Sciatic nerve (tissue), 2 donors: ENCODE measurements around the gene TREH. TPM values are rescaled to one million over a fixed set of nuclear protein-coding genes. Genes with fewer than 3 reads are reported as not detected.
"Not testable (repeated sequence)": the region's sequence is repeated elsewhere in the genome, so short reads cannot be mapped to it uniquely, and the experiment has no call there.

Experiments
- ATAC-seq: fragments of 200-7000 bp; cut with Tn5 transposase; one replicate; pipeline ENCODE4 v1.9.1; 2020; ENCODE audit warnings: mild to moderate bottlenecking, moderate library complexity
- DNase-seq: peaks from one replicate; pipeline ENCODE4 v3.0.0-alpha.2; 2020; ENCODE audit warnings: low spot score
- intact Hi-C: fragments of 100-400 bp; cut with DNase I; formaldehyde crosslinking; loops from one replicate; pipeline ENCODE4 v1.14.2; 2022
- total RNA-seq: library from RNA; stranded (reverse); fragmentation: NEBNext Ultra II Directional; extraction: Animal tissue kit (Norgen Biotek cat#: 25700); gene quantifications from one replicate; pipeline ENCODE4 v1.2.1, GENCODE V29; 2021
- donor health status: DM: no; HTN: no; CAD: no.
- donor health status: DM: no; HTN: no; CAD: no.

TREH gene
- total RNA-seq, 1 donor from 2014 or later: not detected

GRCh38 chr11:118703563-118704106, 24.2 kb upstream of the TREH start:
- intact Hi-C loops: loop anchor here (10.0 kb wide), 1 partner anchor 201 kb away; no protein-coding TSS in a partner anchor
- DNase-seq: no peak
- ATAC-seq: peak; percentile 38

- DNase-seq (no peak), ATAC-seq (no peak)
- intact Hi-C loops: loop anchor here (10.0 kb wide), 2 partner anchors 205 to 255 kb away; partner anchors contain the start of gene UPK2
Observed at GRCh38 chr11:118699506-118700220, 20.2 kb upstream of the TREH start.

GRCh38 chr11:118697346-118697745, 17.9 kb upstream of the TREH start:
- intact Hi-C loops: loop anchor here (10.0 kb wide), 1 partner anchor 257 kb away; the partner anchor contains the start of gene UPK2
- no peak for DNase-seq
- ATAC-seq: no peak

- ATAC-seq (no peak), DNase-seq (no peak)
- intact Hi-C loops: loop anchor here (10.0 kb wide), 1 partner anchor 258 kb away; the partner anchor contains the start of gene UPK2
Observed at GRCh38 chr11:118696673-118697226, 17.3 kb upstream of the TREH start.

GRCh38 chr11:118694771-118695170, 15.3 kb upstream of the TREH start:
- ATAC-seq (no peak), DNase-seq (no peak)
- intact Hi-C loops: loop anchor here (10.0 kb wide), 1 partner anchor 260 kb away; the partner anchor contains the start of gene UPK2

GRCh38 chr11:118694185-118694584, 14.7 kb upstream of the TREH start:
- ATAC-seq: no peak
- intact Hi-C loops: loop anchor here (10.0 kb wide), 1 partner anchor 261 kb away; the partner anchor contains the start of gene UPK2
- DNase-seq: no peak

- intact Hi-C loops: loop anchor here (10.0 kb wide), 1 partner anchor 263 kb away; the partner anchor contains the start of gene UPK2
- DNase-seq (no peak), ATAC-seq (no peak)
Observed at GRCh38 chr11:118691926-118692830, 12.7 kb upstream of the TREH start.

GRCh38 chr11:118690553-118691304, 11.3 kb upstream of the TREH start:
- DNase-seq (no peak), ATAC-seq (no peak)
- intact Hi-C loops: loop anchor here (10.0 kb wide), 1 partner anchor 264 kb away; the partner anchor contains the start of gene UPK2

GRCh38 chr11:118689852-118690552, 10.6 kb upstream of the TREH start:
- DNase-seq (peak; percentile 98), ATAC-seq (peak; percentile 95)
- intact Hi-C loops: loop anchor here (10.0 kb wide), 1 partner anchor 265 kb away; the partner anchor contains the start of gene UPK2

GRCh38 chr11:118689503-118689851, 10.0 kb upstream of the TREH start:
- ATAC-seq (peak; percentile 40), DNase-seq (no peak)
- intact Hi-C loops: no loop called here

GRCh38 chr11:118688851-118689502, 9.5 kb upstream of the TREH start:
- ATAC-seq (no peak), DNase-seq (no peak)
- intact Hi-C loops: no loop called here

- ATAC-seq, intact Hi-C loops, DNase-seq: not testable (repeated sequence)
Observed at GRCh38 chr11:118688339-118688738, 8.9 kb upstream of the TREH start.

GRCh38 chr11:118687906-118688305, 8.5 kb upstream of the TREH start:
- intact Hi-C loops: no loop called here
- ATAC-seq (no peak), DNase-seq (no peak)

GRCh38 chr11:118684187-118684586, 4.7 kb upstream of the TREH start:
- intact Hi-C loops: no loop called here
- DNase-seq (no peak), ATAC-seq (no peak)

GRCh38 chr11:118682939-118683338, 3.5 kb upstream of the TREH start:
- intact Hi-C loops, ATAC-seq, DNase-seq: not testable (repeated sequence)

- no peak for ATAC-seq
- intact Hi-C loops: no loop called here
- DNase-seq: no peak
Observed at GRCh38 chr11:118682372-118682771, 2.9 kb upstream of the TREH start.

GRCh38 chr11:118678908-118679307, 542 bp downstream of the TREH start:
- intact Hi-C loops: not testable (repeated sequence)
- ATAC-seq: peak; percentile 68
- peak; percentile 58 for DNase-seq
